Right lung (tissue), 5 donors: Measurements from ENCODE around the gene CPSF7. TPM values are rescaled to one million over a fixed set of nuclear protein-coding genes. Genes with fewer than 3 reads are reported as not detected.

ENCODE experiments used
- DNase-seq, 2 donors: peaks; one replicate each; pipeline ENCODE4 v3.0.0-alpha.2; 2013
- polyA plus RNA-seq, 5 donors: library from polyadenylated mRNA; unstranded; fragments of 120-200 nt; gene quantifications; one replicate each; pipeline versions ENCODE4 v1.2.1 to v1.2.3, GENCODE V29; 2013; ENCODE audit warnings: inconsistent platforms in 1 of 5, low replicate concordance in 1 of 5; ENCODE audit not compliant: insufficient read length in 5 of 5, insufficient read depth in 1 of 5

CPSF7 gene
- polyA plus RNA-seq, 5 donors = 97.9 to 126 (median 112) TPM

DNA sequence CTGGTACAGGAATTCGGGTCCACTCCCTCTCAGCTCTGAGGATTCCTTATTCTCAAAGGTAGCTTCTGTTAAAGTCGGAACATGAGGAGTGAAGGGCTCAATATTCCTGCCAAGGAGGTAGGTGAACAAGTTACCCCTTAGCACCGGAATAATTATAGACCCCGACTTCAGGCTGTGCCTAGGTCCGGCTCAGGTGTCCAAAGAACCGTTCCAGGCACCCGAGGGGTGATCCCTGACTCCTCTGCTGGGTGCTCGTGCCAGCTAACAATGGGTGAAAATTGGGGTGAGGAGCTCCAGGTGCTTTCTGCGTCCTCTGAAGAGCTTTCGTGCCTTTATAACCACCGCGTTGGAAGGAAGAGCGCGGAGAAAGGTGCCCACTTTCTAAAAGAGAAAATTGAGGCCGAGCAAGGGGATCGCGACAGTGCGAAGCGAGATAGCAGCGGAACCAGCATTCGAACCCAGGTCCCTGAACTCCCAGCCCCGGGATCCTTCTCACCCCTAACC is 68.5 kb downstream of the CPSF7 start:
- DNase-seq = no peak

DNA sequence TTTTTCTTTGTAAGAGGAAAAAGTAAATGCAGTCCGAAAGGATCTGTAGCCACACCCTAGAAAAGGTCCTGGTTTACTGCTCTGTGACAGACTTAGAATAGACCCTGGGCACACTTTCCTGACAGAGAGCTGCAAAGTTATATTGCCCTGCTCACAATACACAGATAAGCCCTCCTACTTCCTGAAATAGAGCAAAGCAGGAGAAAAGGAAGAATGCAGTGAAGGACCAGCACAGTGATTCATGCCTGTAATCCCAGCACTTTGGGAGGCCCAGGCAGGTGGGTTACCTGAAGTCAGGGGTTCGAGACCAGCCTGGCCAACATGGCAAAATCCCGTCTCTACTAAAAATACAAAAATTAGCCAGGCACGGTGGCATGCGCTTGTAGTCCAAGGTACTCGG is 70.3 kb downstream of the CPSF7 start:
- DNase-seq = no peak

DNA sequence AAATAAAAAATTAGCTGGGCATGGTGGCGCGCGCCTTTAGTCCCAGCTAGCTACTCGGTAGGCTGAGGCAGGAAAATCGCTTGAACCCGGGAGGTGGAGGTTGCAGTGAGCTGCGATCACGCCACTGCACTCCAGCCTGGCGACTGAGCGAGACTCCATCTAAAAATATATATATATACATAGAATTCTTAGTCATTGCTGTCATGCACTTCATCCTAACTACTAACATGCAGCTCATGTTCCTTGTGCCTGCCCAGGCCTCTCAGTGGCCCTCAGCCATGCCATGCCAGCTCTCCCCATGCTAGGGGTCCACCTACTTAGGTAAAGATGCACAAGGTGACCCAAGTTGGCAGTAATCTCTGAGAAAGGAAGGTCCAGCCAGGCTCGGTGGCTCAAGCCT is 71.2 kb downstream of the CPSF7 start:
- no peak for DNase-seq

DNA sequence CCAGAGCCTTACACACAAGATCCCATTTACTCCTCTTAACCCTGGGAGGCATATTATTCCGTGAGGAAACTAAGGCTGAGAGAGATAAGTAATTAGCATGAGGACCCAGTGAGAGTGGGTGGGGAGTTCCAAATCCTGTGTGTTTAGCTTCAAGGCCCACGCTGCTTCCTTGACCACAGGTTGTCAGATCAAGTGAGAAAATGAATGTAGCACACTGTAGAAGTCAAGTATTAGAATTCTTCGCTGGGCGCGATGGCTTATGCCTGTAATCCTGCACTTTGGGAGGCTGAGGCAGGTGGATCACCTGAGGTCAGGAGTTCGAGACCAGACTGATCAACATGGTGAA is 71.9 kb downstream of the CPSF7 start:
- no peak for DNase-seq

DNA sequence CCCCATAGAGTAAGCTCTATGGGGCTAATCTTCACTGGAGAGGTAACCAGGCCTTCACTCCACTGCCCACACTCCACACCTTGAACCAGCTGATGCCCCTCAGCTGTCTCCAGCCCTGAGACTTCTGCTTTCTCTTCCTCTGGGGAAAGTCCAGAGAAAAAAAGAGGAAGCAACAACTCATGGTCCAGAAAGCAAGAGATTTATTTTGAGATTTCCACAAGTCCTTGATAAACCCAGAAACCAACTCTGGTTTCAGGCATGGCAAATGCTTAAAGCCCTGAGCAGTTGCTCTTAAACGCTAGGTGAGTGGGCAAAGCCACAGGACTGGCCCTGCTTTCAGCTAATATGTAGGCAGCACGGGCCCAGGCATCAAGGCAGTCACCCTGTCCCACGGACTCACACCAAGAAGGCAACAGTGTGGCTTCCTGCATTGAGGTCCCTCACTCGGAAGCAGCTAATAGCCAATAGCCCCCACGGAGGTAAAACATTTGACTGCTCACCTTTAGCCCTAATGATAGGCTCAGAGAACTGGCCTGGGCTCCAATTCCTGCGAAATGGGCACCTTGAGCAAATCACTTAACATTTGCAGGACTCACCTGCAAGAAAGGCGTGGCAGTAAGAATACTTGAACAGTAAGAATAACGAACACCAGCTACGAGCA is 72.4 kb downstream of the CPSF7 start:
- no peak for DNase-seq

DNA sequence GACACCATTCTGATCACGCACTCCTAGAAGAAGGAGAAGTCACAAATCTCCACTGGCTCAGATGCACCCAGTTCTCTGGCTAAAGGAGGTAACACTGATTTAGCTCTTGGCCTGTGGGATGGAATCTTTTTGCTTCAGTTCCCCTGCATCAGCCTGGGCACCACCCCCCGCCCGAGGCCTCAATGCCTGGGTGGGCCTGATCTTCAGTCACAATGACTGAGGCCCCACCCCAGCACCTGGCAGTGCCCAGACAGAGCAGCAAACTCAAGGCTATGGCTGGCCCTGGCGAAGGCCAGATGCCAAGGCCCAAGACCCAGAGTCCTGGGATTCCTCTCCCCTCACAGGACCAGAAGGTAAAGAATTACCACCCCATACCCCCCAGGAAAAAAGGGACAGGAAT is 73.1 kb downstream of the CPSF7 start:
- no peak for DNase-seq

DNA sequence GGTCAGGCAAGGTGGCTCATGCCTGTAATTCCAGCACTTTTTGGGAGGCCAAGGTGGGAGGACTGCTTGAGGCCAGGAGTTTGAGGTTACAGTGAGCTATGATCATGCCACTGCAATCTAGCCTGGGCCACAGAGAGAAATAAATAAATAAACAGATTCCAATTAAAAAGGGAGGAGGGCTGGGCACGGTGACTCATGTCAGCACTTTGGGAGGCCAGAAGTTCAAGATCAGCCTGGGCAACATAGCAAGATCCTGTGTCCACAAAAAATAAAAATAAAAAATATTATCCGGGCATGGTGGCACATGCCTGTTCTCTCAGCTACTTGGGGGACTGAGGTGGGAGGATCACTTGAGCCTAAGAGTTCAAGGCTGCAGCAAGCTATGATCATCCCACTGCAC is 75.6 kb downstream of the CPSF7 start:
- no peak for DNase-seq

DNA sequence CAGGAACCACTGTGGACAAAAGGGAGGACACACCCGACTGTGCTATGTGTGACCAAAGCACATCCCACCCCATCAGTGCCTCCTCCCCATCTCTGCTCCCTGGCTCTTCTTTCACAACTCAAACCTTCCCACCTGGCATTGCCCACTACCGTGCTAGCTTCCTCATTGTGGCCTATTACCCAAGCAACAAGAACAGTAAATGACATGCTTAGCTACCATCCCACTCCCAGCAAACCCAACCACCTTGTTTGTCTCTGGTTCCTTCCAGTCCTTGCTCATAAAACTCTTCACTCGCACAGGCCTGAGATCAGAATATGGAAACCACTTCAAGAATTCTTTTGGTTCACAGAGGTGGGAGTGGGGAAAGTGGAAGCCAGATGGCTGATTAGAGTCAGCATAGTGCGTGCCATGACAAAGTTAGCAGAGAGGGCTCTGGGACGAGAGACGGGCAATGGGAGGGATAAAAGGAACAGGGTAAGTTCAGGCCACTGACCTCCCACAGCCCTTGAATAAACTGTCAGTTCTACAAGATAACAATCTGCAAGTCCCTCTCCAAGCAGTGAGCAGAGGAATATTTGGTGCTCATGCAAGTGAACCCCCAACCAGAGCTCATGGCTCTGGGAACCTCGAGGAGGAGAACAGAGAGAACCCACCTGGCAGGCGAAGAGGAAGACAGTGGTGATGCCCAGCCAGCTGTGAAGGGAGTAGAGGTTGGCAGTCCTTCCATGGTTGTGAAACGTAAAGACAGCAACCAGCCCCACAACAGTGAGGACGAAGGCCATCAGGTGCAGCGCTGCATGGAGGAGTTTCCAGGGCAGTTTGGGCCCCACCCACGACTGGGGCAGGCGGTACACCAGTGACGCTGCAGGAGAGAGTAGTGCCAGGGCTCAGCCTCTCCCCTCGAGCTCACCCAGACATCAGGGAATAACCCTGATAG is 76.4 kb downstream of the CPSF7 start:
- no peak for DNase-seq

Other genes with a start within 250 kb of the CPSF7 start
- under 1 TPM; 0.10 to 0.26 (median 0.13) TPM for gene PGA3, start 226.5 kb downstream of the CPSF7 start, polyA plus RNA-seq
- gene PGA4, start 207.6 kb downstream of the CPSF7 start, polyA plus RNA-seq = 1 to 10 TPM in 1 of 5 donors, under 1 TPM in 4; 0.18 to 1.3 (median 0.67) TPM
- gene PGA5, start 188.8 kb downstream of the CPSF7 start, polyA plus RNA-seq = under 1 TPM in 3 of 5 donors, not detected in 2; 0.16 to 0.53 (median 0.37) TPM
- 1 to 10 TPM in 4 of 5 donors, under 1 TPM in 1; 0.94 to 2.3 (median 1.8) TPM for gene VWCE, start 134.7 kb downstream of the CPSF7 start, polyA plus RNA-seq
- 100 to 1,000 TPM; 164 to 194 (median 176) TPM for gene DDB1, start 96.9 kb downstream of the CPSF7 start, polyA plus RNA-seq
- 10 to 100 TPM; 24.2 to 37.4 (median 35.4) TPM for gene TKFC, start 96.7 kb downstream of the CPSF7 start, polyA plus RNA-seq
- gene CYB561A3, start 68.1 kb downstream of the CPSF7 start, polyA plus RNA-seq = 10 to 100 TPM; 27.1 to 40.0 (median 33.6) TPM
- 10 to 100 TPM; 42.7 to 56.1 (median 48.8) TPM for gene TMEM138, start 67.6 kb downstream of the CPSF7 start, polyA plus RNA-seq
- 10 to 100 TPM; 31.1 to 37.9 (median 35.0) TPM for gene TMEM216, start 37.4 kb downstream of the CPSF7 start, polyA plus RNA-seq
- 10 to 100 TPM; 35.7 to 46.9 (median 40.3) TPM for gene SDHAF2, start 149 bp upstream of the CPSF7 start, polyA plus RNA-seq
- 1 to 10 TPM in 4 of 5 donors, under 1 TPM in 1; 0.37 to 4.3 (median 2.3) TPM for gene LRRC10B, start 78.8 kb upstream of the CPSF7 start, polyA plus RNA-seq
- gene SYT7, start 151.1 kb upstream of the CPSF7 start, polyA plus RNA-seq = 1 to 10 TPM; 6.2 to 7.4 (median 6.7) TPM